Measurements from ENCODE around the gene THOP1.

Gene THOP1

GRCh38 chr19:2848616-2849015 lies 63.3 kb downstream of the THOP1 start:
- in situ Hi-C loops (cut with MboI; ENCODE audit: low sequenced_read_pairs), result loop anchor here (25.0 kb wide), 1 partner anchor 89 kb away; the partner anchor contains the start of gene ZNF77

- in situ Hi-C loops (cut with MboI; ENCODE audit: low sequenced_read_pairs), result no loop called here
Observed at GRCh38 chr19:2850256-2850925, 65.1 kb downstream of the THOP1 start.

GRCh38 chr19:2852598-2852997 lies 67.3 kb downstream of the THOP1 start:
- in situ Hi-C loops (cut with MboI; ENCODE audit: low sequenced_read_pairs), result no loop called here

- in situ Hi-C loops (cut with MboI; ENCODE audit: low sequenced_read_pairs), result no loop called here
Observed at GRCh38 chr19:2853015-2853606, 67.8 kb downstream of the THOP1 start.

- in situ Hi-C loops (cut with MboI; ENCODE audit: low sequenced_read_pairs), result no loop called here
Observed at GRCh38 chr19:2854849-2855248, 69.5 kb downstream of the THOP1 start.

- in situ Hi-C loops (cut with MboI; ENCODE audit: low sequenced_read_pairs), result no loop called here
Observed at GRCh38 chr19:2856457-2857050, 71.3 kb downstream of the THOP1 start.

GRCh38 chr19:2858864-2859263 lies 73.6 kb downstream of the THOP1 start:
- in situ Hi-C loops (cut with MboI; ENCODE audit: low sequenced_read_pairs), result no loop called here

GRCh38 chr19:2863816-2864215 lies 78.5 kb downstream of the THOP1 start:
- in situ Hi-C loops (cut with MboI; ENCODE audit: low sequenced_read_pairs), result no loop called here

Data from HL-60/S4 treated with phorbol 12-myristate 13-acetate at 8.2 ng/mL for 4 days and 3 days (cell line).